Effector CD8-positive, alpha-beta T cell (primary cell): ENCODE results near the gene RBMS1.
"Not testable (repeated sequence)": the region's sequence is repeated elsewhere in the genome, so short reads cannot be mapped to it uniquely, and the experiment has no call there.

ENCODE experiments used
- DNase-seq: peaks from one replicate; lab custom pipeline; 2025; lab: John Stamatoyannopoulos, UW

The RBMS1 gene

DNA sequence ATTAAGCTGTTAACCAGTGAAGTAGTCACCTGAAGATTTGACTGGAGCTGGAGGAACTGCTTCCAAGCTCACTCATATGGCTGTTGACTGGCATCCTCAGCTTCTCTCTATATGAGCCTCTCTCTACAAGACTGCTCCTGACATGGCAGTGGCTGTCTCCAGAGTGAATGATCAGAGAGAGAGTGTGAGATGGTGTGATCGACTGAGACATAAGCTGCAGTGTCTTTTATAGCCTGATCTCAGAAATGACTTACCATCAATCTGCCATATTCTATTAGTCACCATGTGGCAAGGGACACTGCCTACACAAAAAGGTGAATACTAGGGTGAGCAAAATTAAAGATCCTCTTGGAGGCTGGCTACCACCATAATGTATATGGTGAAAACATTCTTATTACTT is 7.8 kb upstream of the RBMS1 start:
- no peak for DNase-seq

DNA sequence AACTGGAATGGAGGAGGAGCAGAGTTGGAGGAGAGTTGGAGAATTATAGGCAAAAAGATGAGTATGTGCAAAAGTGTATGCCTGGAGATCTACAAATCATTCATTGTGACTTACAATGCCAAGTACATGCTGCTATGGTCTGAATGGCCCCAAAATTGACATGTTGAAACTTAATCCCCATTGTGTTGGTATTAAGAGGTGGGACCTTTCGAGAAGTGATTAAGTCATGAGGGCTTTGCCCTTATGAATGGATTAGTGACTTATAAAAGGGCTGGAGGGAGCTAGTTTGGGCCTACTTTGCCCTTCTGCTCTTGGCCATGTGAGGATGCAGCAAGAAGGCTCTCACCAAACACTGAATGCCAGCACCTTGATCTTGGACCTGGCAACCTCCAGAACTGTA is 6.3 kb upstream of the RBMS1 start:
- no peak for DNase-seq

- no peak for DNase-seq
Observed at GRCh38 chr2:160498137-160498536, 4.5 kb upstream of the RBMS1 start.

DNA sequence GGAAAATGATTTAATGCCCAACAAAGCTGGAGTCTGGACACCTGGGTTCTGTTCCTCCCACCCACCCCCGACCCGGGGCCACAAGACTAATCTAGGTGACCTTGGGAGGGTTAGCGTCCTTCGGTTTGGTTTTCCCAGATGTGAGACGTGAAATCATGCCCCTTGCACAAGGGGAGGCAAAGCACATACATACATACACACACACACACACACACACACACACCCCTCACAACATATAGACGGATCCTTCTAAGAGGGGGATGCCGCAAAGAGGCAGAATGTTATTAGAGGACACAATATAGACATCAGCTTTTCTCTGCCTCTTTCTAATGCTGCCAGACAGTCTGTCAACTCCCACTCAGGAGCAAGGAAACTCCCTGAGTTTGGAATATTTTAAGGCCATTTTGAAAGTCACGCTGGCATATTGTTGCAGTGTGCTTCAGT is 616 bp upstream of the RBMS1 start:
- no peak for DNase-seq

- DNase-seq = peak; percentile 56
Observed at GRCh38 chr2:160492401-160493226, 993 bp downstream of the RBMS1 start.

DNA sequence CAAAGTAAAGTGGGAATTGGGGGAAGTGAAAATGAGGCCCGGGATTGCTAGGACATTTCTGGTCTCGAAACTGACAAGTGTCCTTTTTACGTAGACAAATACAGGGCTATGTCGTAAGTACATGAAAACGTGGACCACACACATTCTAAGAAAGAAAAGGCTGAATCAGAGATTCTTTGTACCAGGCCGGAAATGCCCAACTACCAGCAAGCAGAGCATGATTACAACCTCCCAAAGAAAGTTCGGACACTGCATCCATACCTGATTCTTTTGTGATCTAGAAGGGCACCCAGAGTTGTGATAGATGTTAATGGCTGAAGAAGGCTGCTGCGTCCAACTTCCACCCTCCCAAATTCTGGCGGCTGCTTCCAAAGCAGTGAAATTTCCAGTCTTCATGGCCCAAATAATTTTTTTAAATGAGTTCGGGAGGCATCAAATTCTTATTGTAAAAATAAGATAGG is 1.7 kb downstream of the RBMS1 start:
- DNase-seq = no peak

DNA sequence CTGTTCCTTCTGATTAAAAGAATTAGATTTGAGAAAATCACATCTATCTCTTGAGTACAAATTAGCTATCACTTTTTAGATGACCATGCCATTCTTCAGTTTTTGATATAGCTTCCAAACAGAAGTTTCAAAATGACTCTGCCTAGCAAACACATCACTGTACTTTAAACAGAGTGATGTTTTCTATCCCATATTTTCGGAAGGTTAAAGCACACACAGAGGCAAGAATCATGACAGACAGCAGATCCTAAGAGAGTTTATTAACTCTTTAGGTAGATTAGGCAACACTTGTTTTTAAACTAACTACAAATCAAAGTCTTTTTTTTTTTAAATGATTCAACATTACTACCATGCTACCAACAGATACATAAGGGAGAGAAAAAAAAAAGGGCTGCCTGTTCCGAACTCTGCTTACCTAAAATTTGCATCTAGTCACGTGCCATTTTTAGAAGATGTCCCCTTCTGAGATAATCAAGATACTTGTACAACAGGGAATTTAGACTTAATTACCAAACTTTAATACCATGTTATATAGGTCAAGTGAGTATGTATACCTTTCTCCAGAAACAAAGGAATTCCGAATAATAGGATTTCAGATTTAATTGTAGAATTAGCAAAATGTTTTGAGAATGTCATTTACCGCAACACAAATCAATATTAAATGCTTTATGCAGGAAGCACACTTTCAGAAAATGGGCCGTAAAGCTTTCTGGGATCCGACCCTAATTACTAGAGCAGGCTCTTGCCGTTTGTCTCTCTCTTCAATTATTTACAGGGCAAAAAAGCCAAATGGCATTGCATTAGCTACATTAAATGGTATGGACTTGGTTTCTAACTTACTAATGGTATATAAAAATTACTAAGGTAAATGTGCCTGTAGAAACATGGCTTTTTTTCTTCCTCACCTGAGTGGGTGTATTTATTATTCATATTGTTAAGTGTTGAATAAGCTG is 2.6 kb downstream of the RBMS1 start:
- DNase-seq = no peak

DNA sequence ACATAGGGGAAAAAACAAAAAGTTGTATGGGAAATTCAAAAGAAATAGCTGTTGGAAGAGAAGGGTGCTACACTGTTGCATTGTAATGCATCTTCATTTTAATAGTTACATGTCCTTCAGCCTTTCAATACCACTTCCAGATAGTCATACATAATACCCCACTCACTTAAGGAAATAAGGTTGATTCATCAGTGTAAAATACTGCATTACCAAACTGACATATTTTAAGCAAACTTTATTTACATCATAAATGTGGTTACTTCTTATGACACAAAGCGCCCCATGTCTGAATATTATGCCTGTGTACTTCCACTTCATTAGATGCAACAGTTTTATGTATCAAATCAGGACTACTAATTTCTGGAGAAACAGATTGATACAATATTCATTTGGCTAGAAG is 4.5 kb downstream of the RBMS1 start:
- no peak for DNase-seq

DNA sequence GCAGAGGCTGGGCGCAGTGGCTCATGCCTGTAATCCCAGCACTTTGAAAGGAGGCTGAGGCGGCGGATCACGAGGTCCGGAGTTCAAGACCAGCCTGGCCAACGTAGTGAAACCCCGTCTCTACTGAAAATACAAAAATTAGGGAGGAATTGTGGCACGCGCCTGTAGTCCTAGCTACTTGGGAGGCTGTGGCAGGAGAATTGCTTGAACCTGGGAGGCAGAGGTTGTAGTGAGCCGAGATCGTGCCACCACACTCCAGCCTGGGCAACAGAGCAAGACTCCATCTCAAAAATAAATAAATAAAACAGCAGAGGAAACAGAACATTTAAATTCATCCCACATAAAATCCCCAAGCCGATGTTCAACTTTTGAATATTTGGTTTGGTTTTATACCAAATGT is 5.3 kb downstream of the RBMS1 start:
- DNase-seq = not testable (repeated sequence)

GRCh38 chr2:160486341-160486740 is 7.3 kb downstream of the RBMS1 start:
- DNase-seq = no peak

GRCh38 chr2:160484859-160485520 is 8.6 kb downstream of the RBMS1 start:
- DNase-seq = peak; percentile 15

- DNase-seq = no peak
Observed at GRCh38 chr2:160482673-160483072, 10.9 kb downstream of the RBMS1 start.

DNA sequence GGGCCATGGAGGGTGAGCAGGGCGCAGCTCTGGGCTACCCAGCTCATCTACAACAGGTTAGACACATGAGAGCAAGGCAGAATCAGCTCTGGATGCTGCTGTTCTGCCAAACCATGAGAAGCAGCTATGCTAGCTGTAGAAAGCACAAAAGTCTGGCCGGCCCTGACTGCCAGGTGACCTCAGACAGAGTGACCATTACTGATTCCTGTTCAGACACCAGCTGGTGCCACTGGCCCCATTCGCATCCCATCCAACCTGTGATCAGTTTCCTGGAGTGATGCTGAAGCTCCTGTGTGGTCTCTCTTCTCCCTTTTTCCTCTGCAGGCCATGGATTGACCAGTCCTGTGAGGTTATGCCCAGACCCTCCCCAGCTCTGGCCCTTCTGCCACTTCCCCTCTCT is 14.3 kb downstream of the RBMS1 start:
- DNase-seq = no peak

DNA sequence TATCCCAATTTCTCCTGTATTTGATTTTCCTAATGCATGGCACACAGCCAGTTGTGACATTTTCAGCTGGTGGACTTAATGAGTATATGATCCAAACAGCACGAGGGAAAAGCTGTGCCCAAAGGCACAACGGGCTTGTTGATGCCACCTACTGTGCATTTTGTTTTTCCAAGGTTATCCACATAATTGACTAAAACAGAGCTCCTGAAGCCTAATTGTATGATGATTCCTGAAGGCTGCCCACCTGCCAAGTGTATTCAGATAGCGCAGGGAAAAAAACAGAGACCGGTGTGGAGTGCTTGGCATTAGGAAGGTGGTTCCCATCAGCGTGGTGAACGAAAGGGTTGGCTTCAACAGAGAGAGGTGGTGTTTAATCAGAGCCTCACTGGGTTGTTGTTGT is 14.9 kb downstream of the RBMS1 start:
- DNase-seq = no peak

DNA sequence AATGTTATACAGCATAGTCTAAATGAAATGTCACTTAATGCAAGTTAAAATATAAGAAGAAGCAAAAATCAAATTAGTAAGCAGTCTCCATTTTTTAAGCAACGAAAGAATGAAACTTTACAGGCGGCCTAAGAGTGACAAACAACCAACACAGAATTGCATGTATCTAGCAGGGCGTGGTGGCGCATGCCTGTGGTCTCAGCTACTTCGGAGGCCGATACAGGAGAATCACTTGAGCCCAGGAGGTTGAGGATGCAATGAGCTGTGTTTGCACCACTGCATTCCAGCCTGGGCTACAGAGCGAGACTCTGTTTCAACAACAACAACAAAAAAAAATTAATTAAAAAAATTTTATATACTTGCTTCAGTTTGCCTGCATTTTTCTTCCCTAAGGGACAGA is 16.6 kb downstream of the RBMS1 start:
- no peak for DNase-seq

DNA sequence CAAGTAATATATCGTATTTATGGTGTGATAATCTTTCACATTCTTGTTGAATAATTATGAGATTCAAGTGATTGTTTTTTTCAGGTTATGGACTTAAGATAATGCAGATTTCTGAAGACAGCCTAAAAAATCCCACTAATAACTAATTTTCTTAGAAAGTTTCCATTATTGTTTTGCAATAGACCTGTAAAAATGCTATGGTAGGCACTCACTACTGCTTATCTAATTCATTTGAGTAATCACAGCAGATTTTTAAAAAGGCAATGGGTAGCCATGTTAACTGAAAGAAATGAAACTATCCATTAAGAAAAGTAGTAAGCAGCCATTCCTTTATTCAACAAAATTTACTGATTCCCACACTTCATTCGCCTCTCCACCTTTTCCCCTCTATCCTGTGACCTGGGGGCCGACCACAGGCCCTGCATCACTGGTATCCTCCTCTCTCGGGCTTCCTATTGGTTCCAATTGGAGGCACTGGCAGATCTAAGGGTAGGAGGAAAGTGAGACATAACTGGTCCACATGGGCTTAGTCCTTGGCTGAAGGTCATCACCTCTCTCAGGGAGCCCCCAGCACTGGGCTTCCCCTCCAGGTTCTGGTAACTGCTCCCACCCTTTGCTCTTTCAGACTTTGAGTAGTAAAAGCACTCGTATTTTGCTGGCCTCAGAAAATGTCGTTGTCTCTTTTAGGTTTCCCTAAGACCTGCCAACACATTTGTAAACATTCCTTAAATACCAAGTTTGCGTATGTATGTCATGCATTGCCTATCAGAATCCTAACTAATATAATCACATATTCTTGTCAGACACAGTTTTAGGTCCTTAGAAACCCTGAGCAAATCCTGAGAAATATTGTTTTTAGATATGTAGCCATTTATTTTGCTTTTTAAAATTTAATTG is 18.5 kb downstream of the RBMS1 start:
- DNase-seq = no peak

- DNase-seq = no peak
Observed at GRCh38 chr2:160474319-160474645, 19.3 kb downstream of the RBMS1 start.

GRCh38 chr2:160473468-160474318 is 19.9 kb downstream of the RBMS1 start:
- no peak for DNase-seq

- DNase-seq = no peak
Observed at GRCh38 chr2:160472839-160473251, 20.8 kb downstream of the RBMS1 start.

- no peak for DNase-seq
Observed at GRCh38 chr2:160471950-160472349, 21.7 kb downstream of the RBMS1 start.
